SU-DHL-6 (cell line): Measurements from ENCODE around the gene CLIC4.

Experiments used
- H2AFZ ChIP-seq: fragments of 200-600 bp; sonication (generic); 2 replicates; pipeline ENCODE4 v1.6.1; 2014; ENCODE audit warnings: low read depth, mild to moderate bottlenecking, moderate library complexity, mixed read lengths, antibody characterized with exemption, low read length; ENCODE audit not compliant: severe bottlenecking
- H3F3A ChIP-seq: fragments of 200-600 bp; shearing (Covaris generic); 2 replicates; pipeline ENCODE4 v1.6.0; 2016; ENCODE audit warnings: antibody characterized with exemption, mild to moderate bottlenecking; ENCODE audit not compliant: insufficient read depth
- H3K27ac ChIP-seq: fragments of 200-600 bp; sonication (generic); 2 replicates; pipeline ENCODE4 v1.5.1; 2016; ENCODE audit warnings: low read depth, mild to moderate bottlenecking, low read length, moderate library complexity, mixed read lengths
- H3K27me3 ChIP-seq: fragments of 200-600 bp; sonication (generic), shearing (Covaris generic); 2 replicates; pipeline ENCODE4 v1.6.0; 2014; ENCODE audit warnings: mild to moderate bottlenecking, low read length
- H3K36me3 ChIP-seq: fragments of 200-600 bp; sonication (generic); 2 replicates; pipeline ENCODE4 v1.6.1; 2014; ENCODE audit warnings: mild to moderate bottlenecking, low read length, mixed read lengths
- H3K4me2 ChIP-seq: fragments of 300-600, 200-600 bp; shearing (Covaris generic), sonication (generic); 2 replicates; pipeline ENCODE4 v1.6.0; 2014; ENCODE audit warnings: low read length, low read depth, mild to moderate bottlenecking; ENCODE audit not compliant: poor library complexity, severe bottlenecking
- H3K4me3 ChIP-seq: fragments of 200-600 bp; sonication (generic); 2 replicates; pipeline ENCODE4 v1.5.1; 2014; ENCODE audit warnings: antibody characterized with exemption, low read length, mild to moderate bottlenecking, mixed read lengths; ENCODE audit not compliant: insufficient read depth, poor library complexity, severe bottlenecking
- H3K79me2 ChIP-seq: fragments of 200-600 bp; sonication (generic); 2 replicates; pipeline ENCODE4 v1.6.1; 2014; ENCODE audit warnings: mild to moderate bottlenecking, low read length, moderate library complexity; ENCODE audit not compliant: insufficient read depth
- H3K9ac ChIP-seq: fragments of 200-600 bp; sonication (generic); 2 replicates; pipeline ENCODE4 v1.7.0; 2014; ENCODE audit warnings: mild to moderate bottlenecking, low read length
- H3K9me2 ChIP-seq: fragments of 200-600 bp; sonication (generic); replicated peaks from 2 replicates; pipeline ENCODE4 v1.6.1; 2014; ENCODE audit warnings: low read length; ENCODE audit not compliant: insufficient read depth
- H3K9me3 ChIP-seq: fragments of 200-600 bp; sonication (generic); 2 replicates; pipeline ENCODE4 v1.6.1; 2014; ENCODE audit warnings: low read length, mixed read lengths; ENCODE audit not compliant: insufficient read depth
- H4K20me1 ChIP-seq: fragments of 200-600 bp; sonication (generic); 2 replicates; pipeline ENCODE4 v1.6.1; 2014; ENCODE audit warnings: low read depth, mild to moderate bottlenecking, antibody characterized with exemption, low read length, moderate library complexity, mixed read lengths
- CTCF ChIP-seq: fragments of 200-600 bp; sonication (generic); IDR thresholded peaks from one replicate; pipeline ENCODE4 v1.5.1; 2017; ENCODE audit warnings: antibody characterized with exemption, mild to moderate bottlenecking, low read length, moderate library complexity; ENCODE audit not compliant: insufficient read depth, poor library complexity, severe bottlenecking
- EZH2phosphoT487 ChIP-seq: fragments of 200-600 bp; sonication (generic), shearing (Covaris generic); conservative IDR thresholded peaks from 2 replicates; pipeline ENCODE4 v1.6.1; 2018; ENCODE audit warnings: mild to moderate bottlenecking, antibody characterized with exemption, low read length, moderate library complexity, mixed read lengths

CLIC4 gene

DNA sequence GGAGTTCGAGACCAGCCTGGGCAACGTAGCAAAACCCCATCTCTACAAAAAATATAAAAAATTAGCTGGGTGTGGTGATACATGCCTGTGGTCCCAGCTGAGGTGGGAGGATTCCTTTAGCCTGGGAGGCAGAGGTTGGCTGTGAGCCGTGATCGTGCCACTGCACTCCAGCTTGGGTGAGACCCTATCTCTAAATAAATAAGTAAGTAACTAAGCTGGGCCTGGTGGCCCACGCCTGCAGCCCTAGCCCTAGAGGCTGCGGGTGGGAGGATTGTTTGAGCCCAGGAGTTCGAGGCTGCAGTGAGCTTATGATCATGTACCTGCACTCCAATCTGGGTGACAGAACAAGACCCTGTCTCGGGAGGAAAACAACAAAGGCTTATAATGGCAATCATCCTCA lies 4.6 kb downstream of the CLIC4 start:
- Histone ChIP-seq H3K27ac (peak overlapping the region; percentile 98), H3K79me2 (peaks cover 84% of the 10 kb centered on the region), H3K4me3 (peak overlapping the region; percentile 36), H3K27me3 (no peaks in the 10 kb centered on the region), H3K9ac (peak overlapping the region; percentile 86), H3K4me2 (peak overlapping the region; percentile 85), H3K9me2 (no peaks in the 10 kb centered on the region), H2AFZ (no peak overlapping the region), H3K36me3 (peaks cover 15% of the 10 kb centered on the region), H3K9me3 (no peaks in the 10 kb centered on the region), H4K20me1 (peaks cover 13% of the 10 kb centered on the region; the same call in 1 of the 2 replicates), H3F3A (peaks cover 55% of the 10 kb centered on the region)
- no peak for TF ChIP-seq CTCF
- no peak for TF ChIP-seq EZH2phosphoT487

- peak overlapping the region; percentile 98 for H3K27ac ChIP-seq
- TF ChIP-seq EZH2phosphoT487 (no peak), CTCF (no peak)
- H3F3A ChIP-seq, result peaks cover 54% of the 10 kb centered on the region
- peaks cover 86% of the 10 kb centered on the region for H3K79me2 ChIP-seq
- H3K36me3 ChIP-seq, result peaks cover 9% of the 10 kb centered on the region; the same call in 1 of the 2 replicates
- peaks cover 13% of the 10 kb centered on the region; the same call in 1 of the 2 replicates for H4K20me1 ChIP-seq
- 0 out of 2 replicates have a peak overlapping the region, but pooled peaks have one; percentile 17 for H3K9ac ChIP-seq
- no peaks in the 10 kb centered on the region for H3K9me3 ChIP-seq
- H3K9me2 ChIP-seq, result no peaks in the 10 kb centered on the region
- H3K27me3 ChIP-seq, result no peaks in the 10 kb centered on the region
- no peak overlapping the region for H2AFZ ChIP-seq
- no peak overlapping the region for H3K4me3 ChIP-seq
- peak overlapping the region; percentile 85 for H3K4me2 ChIP-seq
These were observed 6.6 kb downstream of the CLIC4 start for GRCh38 chr1:24751833-24752232.

DNA sequence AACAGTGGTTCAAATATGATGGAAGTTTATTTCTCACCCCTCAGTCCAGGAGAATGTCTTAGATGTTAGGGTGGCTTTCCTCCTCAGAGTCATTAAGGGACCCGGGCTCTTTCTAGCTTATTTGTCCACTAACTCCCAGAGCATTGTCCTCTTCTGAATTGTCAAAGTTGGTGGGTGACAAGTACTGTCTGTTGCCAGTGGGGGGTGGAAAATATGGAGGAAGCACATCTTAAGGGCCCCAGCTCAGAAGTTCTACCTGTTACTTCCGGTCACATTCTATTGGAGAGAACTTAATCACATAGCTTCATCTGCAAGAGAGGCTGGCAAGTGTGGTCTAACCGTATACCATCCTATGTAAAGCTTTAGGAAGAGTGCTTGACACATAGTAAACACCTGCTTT lies 7.1 kb downstream of the CLIC4 start:
- H3K36me3 ChIP-seq, result 0 out of 2 replicates have a peak, but pooled peaks cover 11% of the 10 kb centered on the region
- 0 out of 2 replicates have a peak overlapping the region, but pooled peaks have one; percentile 17 for H3K9ac ChIP-seq
- H3K27me3 ChIP-seq, result no peaks in the 10 kb centered on the region
- peaks cover 14% of the 10 kb centered on the region; the same call in 1 of the 2 replicates for H4K20me1 ChIP-seq
- no peak overlapping the region for H3K4me3 ChIP-seq
- H3K4me2 ChIP-seq, result peak overlapping the region; percentile 85
- H3F3A ChIP-seq, result peaks cover 49% of the 10 kb centered on the region
- H3K27ac ChIP-seq, result peak overlapping the region; percentile 98
- H3K79me2 ChIP-seq, result peaks cover 86% of the 10 kb centered on the region
- no peak for TF ChIP-seq EZH2phosphoT487
- no peak for TF ChIP-seq CTCF
- H2AFZ ChIP-seq, result no peak overlapping the region
- H3K9me2 ChIP-seq, result no peaks in the 10 kb centered on the region
- H3K9me3 ChIP-seq, result no peaks in the 10 kb centered on the region
